ENCODE data around the gene CTNNA2. TPM values are rescaled to one million over a fixed set of nuclear protein-coding genes. Genes with fewer than 3 reads are reported as not detected.

The CTNNA2 gene
- polyA plus RNA-seq, 2 of the 4 experiments (the other 2 are of a cell fraction) = 0.50 to 0.94 TPM

GRCh38 chr2:80545420-80546210 is 1032.8 kb downstream of the CTNNA2 start:
- FAIRE-seq (no peak), DNase-seq (ENCODE audit: low read depth in 1 of 2, low spot score in 1 of 2) (no peak), ATAC-seq (no peak)
- POLR2A ChIA-PET = no interaction called here
- TF ChIP-seq EHF (CRISPR knock-in tag; IDR thresholded peaks at IDR 0.05) (no peak), NFE2L2 (conservative IDR thresholded peaks at IDR 0.05; ENCODE audit: low read length) (no peak), PHF8 (IDR thresholded peaks at IDR 0.05; ENCODE audit: borderline replicate concordance, low read depth) (no peak), FOSB (CRISPR knock-in tag; IDR thresholded peaks at IDR 0.05) (no peak), TFCP2L1 (CRISPR knock-in tag; IDR thresholded peaks at IDR 0.05) (no peak), SMC3 (IDR thresholded peaks at IDR 0.05) (no peak), EP300 (IDR thresholded peaks at IDR 0.05) (no peak), TP53 (CRISPR knock-in tag; IDR thresholded peaks at IDR 0.05) (no peak), GATA3 (IDR thresholded peaks at IDR 0.05; ENCODE audit: borderline replicate concordance) (no peak), KDM1A (IDR thresholded peaks at IDR 0.05; ENCODE audit: low read depth) (no peak), ESRRA (IDR thresholded peaks at IDR 0.05; ENCODE audit: borderline replicate concordance, low read length) (no peak), E2F6 (IDR thresholded peaks at IDR 0.05; ENCODE audit: borderline replicate concordance, low read depth) (no peak), FOSL2 (IDR thresholded peaks at IDR 0.05) (no peak), FOSL2 (CRISPR knock-in tag; IDR thresholded peaks at IDR 0.05) (no peak), NPAS2 (CRISPR knock-in tag; IDR thresholded peaks at IDR 0.05; ENCODE audit: borderline replicate concordance) (no peak)
- Histone ChIP-seq H3K4me2 (no peak overlapping the region), H3K9me3 (no peaks in the 10 kb centered on the region), H3K4me1 (no peaks in the 10 kb centered on the region), H3K27ac (no peak overlapping the region), H3K4me3 (no peak overlapping the region)
- 16% methylated on average over 13 of the region's 13 CpGs for WGBS (ENCODE audit: missing lambda C conversion rate)
- CTCF ChIA-PET = no interaction called here

GRCh38 chr2:80546766-80547165 is 1033.9 kb downstream of the CTNNA2 start:
- FAIRE-seq = no peak

GRCh38 chr2:80547344-80547743 is 1034.5 kb downstream of the CTNNA2 start:
- CTCF ChIA-PET = no interaction called here
- DNase-seq (ENCODE audit: low read depth in 1 of 2, low spot score in 1 of 2) (no peak), FAIRE-seq (no peak), ATAC-seq (no peak)
- H3K9me3 ChIP-seq = no peaks in the 10 kb centered on the region
- H3K4me1 ChIP-seq = no peaks in the 10 kb centered on the region
- no peak overlapping the region for H3K4me2 ChIP-seq
- H3K4me3 ChIP-seq = no peak overlapping the region
- TF ChIP-seq REST (IDR thresholded peaks at IDR 0.05) = no peak
- H3K27ac ChIP-seq = no peak overlapping the region
- POLR2A ChIA-PET = no interaction called here

More at GRCh38 chr2:80546766-80547165, 1033.9 kb downstream of the CTNNA2 start:
- H3K9me3 ChIP-seq = no peaks in the 10 kb centered on the region
- POLR2A ChIA-PET = no interaction called here
- no peak overlapping the region for H3K27ac ChIP-seq
- 31% methylated on average over 1 of the region's 1 CpG for WGBS (ENCODE audit: missing lambda C conversion rate)
- CTCF ChIA-PET = no interaction called here
- DNase-seq (ENCODE audit: low read depth in 1 of 2, low spot score in 1 of 2) (no peak), ATAC-seq (no peak)
- H3K4me3 ChIP-seq = no peak overlapping the region
- H3K4me1 ChIP-seq = no peaks in the 10 kb centered on the region
- TF ChIP-seq PHF8 (IDR thresholded peaks at IDR 0.05; ENCODE audit: borderline replicate concordance, low read depth) (no peak), HES2 (IDR thresholded peaks at IDR 0.05) (no peak), HOXA7 (CRISPR knock-in tag; IDR thresholded peaks at IDR 0.05) (no peak), MAFK (IDR thresholded peaks at IDR 0.05; ENCODE audit: partially characterized antibody) (no peak), JUNB (IDR thresholded peaks at IDR 0.05) (no peak), CBX2 (IDR thresholded peaks at IDR 0.05; ENCODE audit: borderline replicate concordance, low read depth) (no peak), HDAC2 (IDR thresholded peaks at IDR 0.05) (no peak), MAX (IDR thresholded peaks at IDR 0.05) (no peak), PBX3 (IDR thresholded peaks at IDR 0.05) (no peak), JUN (IDR thresholded peaks at IDR 0.05) (no peak), NFE2L2 (conservative IDR thresholded peaks at IDR 0.05; ENCODE audit: low read length) (no peak)
- H3K4me2 ChIP-seq = no peak overlapping the region

Data from A549 (cell line).